ENCODE data around the gene DUSP2.

DUSP2 gene

GRCh38 chr2:96151595-96152303, 6.5 kb upstream of the DUSP2 start:
- TF ChIP-seq CTCF (IDR thresholded peaks at IDR 0.05; ENCODE audit: control insufficient read depth, extremely low read depth, insufficient read depth): no peak
- DNase-seq (ENCODE audit: low read depth): no peak
- no peak overlapping the region for H3K4me3 ChIP-seq (ENCODE audit: low read depth, low read length)

GRCh38 chr2:96150791-96151594, 5.8 kb upstream of the DUSP2 start:
- H3K4me3 ChIP-seq (ENCODE audit: low read depth, low read length): no peak overlapping the region
- no peak for TF ChIP-seq CTCF (IDR thresholded peaks at IDR 0.05; ENCODE audit: control insufficient read depth, extremely low read depth, insufficient read depth)
- DNase-seq (ENCODE audit: low read depth): no peak

GRCh38 chr2:96150007-96150640, 4.9 kb upstream of the DUSP2 start:
- no peak for DNase-seq (ENCODE audit: low read depth)

GRCh38 chr2:96148410-96149217, 3.4 kb upstream of the DUSP2 start:
- H3K4me3 ChIP-seq (ENCODE audit: low read depth, low read length): no peak overlapping the region
- TF ChIP-seq CTCF (IDR thresholded peaks at IDR 0.05; ENCODE audit: control insufficient read depth, extremely low read depth, insufficient read depth): no peak

More at GRCh38 chr2:96150007-96150640, 4.9 kb upstream of the DUSP2 start:
- no peak for TF ChIP-seq CTCF (IDR thresholded peaks at IDR 0.05; ENCODE audit: control insufficient read depth, extremely low read depth, insufficient read depth)
- H3K4me3 ChIP-seq (ENCODE audit: low read depth, low read length): no peak overlapping the region

GRCh38 chr2:96147593-96148201, 2.5 kb upstream of the DUSP2 start:
- no peak for TF ChIP-seq CTCF (IDR thresholded peaks at IDR 0.05; ENCODE audit: control insufficient read depth, extremely low read depth, insufficient read depth)
- no peak for DNase-seq (ENCODE audit: low read depth)
- no peak overlapping the region for H3K4me3 ChIP-seq (ENCODE audit: low read depth, low read length)

More at GRCh38 chr2:96148410-96149217, 3.4 kb upstream of the DUSP2 start:
- DNase-seq (ENCODE audit: low read depth): no peak
